Measurements from ENCODE around the gene RAB44. TPM values are rescaled to one million over a fixed set of nuclear protein-coding genes. Genes with fewer than 3 reads are reported as not detected.
"Not testable (repeated sequence)": the region's sequence is repeated elsewhere in the genome, so short reads cannot be mapped to it uniquely, and the experiment has no call there.

The RAB44 gene, protein sequence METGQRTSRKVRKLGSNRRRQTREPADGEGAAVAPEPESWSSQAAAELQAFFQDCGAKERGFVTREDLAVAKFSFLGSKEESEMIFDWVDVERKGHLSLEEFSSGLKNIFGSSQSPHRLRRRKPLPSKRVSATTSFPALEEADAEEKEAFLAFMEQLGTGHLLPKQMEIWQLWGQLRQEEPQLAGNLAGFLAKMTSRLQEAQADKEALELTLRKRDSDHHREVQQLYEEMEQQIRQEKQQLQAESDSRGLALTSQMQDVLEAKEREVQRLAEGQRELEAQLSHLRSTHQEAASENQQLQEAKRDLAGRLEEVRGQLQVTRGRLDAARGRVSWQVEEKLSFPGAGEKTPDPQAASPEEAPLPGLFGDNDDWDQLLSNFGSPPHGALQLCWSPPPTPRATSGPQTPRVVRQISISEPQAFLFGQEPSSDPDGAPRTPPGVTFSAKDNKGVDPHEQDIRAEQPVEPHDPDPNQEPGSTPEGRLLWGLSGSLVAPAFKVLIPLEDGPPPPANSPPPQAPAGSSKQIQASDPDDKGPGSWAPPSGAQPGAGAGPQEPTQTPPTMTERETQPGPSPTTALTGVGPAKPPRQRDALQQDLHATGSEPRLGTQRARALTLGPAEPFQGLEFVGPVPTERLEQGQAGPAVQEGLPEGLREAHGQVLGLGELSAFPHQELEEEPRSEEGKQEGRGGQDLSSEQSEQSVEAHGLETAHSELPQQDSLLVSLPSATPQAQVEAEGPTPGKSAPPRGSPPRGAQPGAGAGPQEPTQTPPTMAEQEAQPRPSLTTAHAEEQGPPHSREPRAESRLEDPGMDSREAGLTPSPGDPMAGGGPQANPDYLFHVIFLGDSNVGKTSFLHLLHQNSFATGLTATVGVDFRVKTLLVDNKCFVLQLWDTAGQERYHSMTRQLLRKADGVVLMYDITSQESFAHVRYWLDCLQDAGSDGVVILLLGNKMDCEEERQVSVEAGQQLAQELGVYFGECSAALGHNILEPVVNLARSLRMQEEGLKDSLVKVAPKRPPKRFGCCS
- total RNA-seq = 0.26 TPM
- polyA plus RNA-seq = 0.68 TPM

DNA sequence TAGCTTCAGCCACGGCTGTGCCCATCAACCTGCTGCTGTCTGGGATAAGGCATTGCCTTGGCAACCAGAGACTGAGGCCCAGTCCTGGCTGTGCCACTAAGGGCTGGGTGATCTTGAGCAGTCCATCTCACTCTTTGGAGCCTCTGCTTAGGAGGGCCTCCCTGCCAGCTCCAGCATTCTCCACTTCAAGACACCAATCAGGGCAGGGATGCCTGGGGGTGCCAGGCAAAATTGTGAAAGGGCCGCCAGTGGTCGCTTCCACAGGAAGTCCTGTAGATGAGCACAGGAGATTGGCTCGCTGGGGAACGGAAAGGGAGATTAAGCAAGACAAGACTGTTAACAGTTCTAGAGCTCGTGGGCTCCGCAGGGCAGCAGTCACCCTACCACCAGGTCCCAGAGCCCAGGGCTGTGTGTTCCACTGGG is at the start of gene RAB44:
Gene RAB44, plus strand, starts transcription at position 346 of the 423 bp plus-strand sequence. CDS start 6,410 bp downstream, outside the sequence.
- Histone ChIP-seq H3K4me3 (ENCODE audit: low read depth, low read length) (no peak within 1 kb of the TSS), H3K27ac (ENCODE audit: low read depth) (no peak within 1 kb of the TSS), H3K36me3 (ENCODE audit: insufficient read depth) (no peaks in the 10 kb centered on the region), H3K4me1 (ENCODE audit: insufficient read depth) (no peaks in the 10 kb centered on the region)
- WGBS = 85% methylated on average over 7 of the region's 7 CpGs
- DNase-seq (ENCODE audit: extremely low spot score) = no peak

DNA sequence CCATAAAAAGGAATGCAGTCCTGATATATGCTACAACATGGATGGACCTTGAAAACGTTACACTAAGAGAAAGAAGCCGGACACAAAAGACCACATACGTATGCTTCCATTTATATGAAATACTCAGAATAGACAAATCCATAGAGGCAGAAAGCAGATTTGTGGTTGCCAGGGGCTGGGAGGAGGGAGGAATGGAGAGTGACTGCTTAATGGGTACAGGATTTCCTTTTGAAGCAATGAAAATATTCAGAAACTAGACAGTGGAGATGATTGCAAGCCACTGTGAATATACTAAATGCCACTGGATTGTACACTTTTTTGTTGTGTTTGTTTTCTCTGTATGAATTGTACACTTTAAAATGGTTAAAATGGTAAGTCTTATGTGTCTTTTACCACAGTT is 48.5 kb upstream of the RAB44 start:
- H3K4me1 ChIP-seq (ENCODE audit: insufficient read depth) = peaks cover 1% of the 10 kb centered on the region
- no peak overlapping the region for H3K4me3 ChIP-seq (ENCODE audit: low read depth, low read length)
- H3K36me3 ChIP-seq (ENCODE audit: insufficient read depth) = no peaks in the 10 kb centered on the region
- no peak for DNase-seq (ENCODE audit: extremely low spot score)
- H3K27ac ChIP-seq (ENCODE audit: low read depth) = no peak overlapping the region
- WGBS = 77% methylated on average over 3 of the region's 3 CpGs

DNA sequence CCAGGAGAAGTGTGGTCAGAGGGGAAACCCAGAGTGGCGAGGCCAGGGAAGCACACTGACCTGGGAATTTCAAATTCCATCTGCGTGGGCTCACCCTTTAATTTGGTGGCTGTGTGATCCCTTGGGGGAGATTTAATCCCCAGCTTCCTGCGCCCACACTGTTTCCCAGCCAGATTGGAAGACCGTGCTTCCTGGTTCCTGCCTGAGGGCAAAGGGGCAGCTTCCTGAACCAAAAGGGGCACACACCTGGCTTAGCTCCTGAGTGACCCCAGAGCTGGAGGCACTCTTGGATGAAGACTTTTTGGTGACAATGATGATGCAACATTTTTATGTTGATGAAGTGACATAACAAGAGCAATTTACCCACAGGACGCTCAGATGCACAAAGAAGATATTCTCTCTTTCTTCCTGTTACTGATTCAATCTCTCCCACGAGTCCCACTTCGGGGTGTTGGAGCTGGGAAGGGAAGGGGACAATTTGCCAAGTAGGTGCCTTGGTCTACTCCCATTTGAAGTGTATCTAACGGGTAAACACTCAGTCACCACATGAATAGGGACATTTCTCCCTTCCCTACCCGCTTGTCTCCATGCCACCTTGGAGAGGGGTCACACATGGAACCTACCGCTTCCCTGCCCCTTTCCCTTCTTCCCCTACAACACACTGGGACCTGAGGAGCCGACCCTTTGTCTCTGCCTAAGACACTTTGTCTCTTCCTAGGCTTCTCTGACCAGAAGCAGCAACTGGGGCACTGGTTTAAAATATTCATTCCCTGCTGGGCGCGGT is 47.7 kb upstream of the RAB44 start:
- no peak for DNase-seq (ENCODE audit: extremely low spot score)
- Histone ChIP-seq H3K36me3 (ENCODE audit: insufficient read depth) (no peaks in the 10 kb centered on the region), H3K4me3 (ENCODE audit: low read depth, low read length) (no peak overlapping the region), H3K27ac (ENCODE audit: low read depth) (no peak overlapping the region), H3K4me1 (ENCODE audit: insufficient read depth) (peaks cover 1% of the 10 kb centered on the region)
- WGBS = 71% methylated on average over 13 of the region's 13 CpGs

DNA sequence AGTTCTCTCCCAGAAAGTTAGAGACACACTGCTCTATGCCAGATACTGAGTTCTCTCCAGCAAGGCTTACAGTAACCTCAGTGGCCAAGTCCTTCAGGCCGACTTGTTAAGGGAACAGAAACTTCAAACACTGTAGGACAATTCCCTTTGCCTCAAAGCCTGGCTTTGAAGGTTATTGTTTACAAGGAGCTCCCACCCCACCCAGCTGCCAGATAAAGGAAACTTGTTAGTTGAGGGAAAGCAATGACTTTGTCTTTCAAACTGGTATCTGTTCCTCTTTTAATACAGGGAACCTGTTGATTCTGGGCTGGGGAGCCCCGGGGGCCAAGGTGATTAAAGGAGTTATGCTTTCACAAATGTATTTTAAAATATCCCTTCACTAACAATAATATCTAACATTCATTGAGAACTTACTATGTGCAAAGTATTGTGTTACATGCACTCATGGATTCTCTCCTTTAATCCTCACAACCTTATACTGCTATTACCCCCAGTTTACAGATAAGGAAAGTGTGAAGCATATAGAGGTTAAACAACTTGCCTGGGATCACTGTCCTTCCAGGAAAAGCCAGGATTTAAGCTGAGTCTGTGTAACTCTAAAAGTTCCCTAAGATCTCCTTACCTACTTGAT is 46.7 kb upstream of the RAB44 start:
- H3K4me1 ChIP-seq (ENCODE audit: insufficient read depth) = peaks cover 1% of the 10 kb centered on the region
- DNase-seq (ENCODE audit: extremely low spot score) = no peak
- H3K27ac ChIP-seq (ENCODE audit: low read depth) = no peak overlapping the region
- no peaks in the 10 kb centered on the region for H3K36me3 ChIP-seq (ENCODE audit: insufficient read depth)
- H3K4me3 ChIP-seq (ENCODE audit: low read depth, low read length) = no peak overlapping the region
- 24% methylated on average over 2 of the region's 2 CpGs for WGBS

DNA sequence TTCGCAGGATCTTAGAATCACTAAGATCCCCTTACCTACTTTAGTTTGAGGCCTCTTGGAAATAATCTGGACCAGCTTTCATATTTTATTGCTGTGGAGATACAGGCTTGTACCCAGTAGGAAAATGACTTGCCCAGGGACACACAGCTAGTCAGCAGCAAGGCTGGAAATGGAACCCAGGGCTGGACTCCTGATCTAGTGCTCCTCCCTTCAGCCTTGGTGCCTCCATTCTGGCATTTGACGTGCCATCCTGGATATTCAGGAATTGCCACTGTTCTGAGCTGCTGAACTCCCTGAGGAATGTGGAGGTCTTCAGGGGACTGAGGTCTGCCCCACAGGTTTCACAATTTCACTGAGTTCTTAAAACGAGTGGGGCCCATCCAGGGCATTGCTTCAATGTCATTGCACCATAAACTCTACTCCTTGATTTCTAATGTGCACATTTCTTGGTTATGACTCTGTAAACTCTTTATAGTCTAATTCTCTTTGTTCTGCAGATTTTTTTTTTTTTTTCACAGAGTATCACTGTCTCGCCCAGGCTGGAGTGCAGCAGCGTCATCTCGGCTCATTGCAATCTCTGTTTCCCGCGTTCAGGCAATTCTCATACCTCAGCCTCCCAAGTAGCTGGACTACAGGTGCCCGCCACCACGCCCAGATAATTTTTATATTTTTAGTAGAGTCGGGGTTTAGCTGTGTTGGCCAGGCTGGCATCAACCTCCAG is 45.8 kb upstream of the RAB44 start:
- WGBS = 95% methylated on average over 11 of the region's 11 CpGs
- no peak for DNase-seq (ENCODE audit: extremely low spot score)
- Histone ChIP-seq H3K4me3 (ENCODE audit: low read depth, low read length) (no peak overlapping the region), H3K27ac (ENCODE audit: low read depth) (no peak overlapping the region), H3K4me1 (ENCODE audit: insufficient read depth) (peaks cover 1% of the 10 kb centered on the region), H3K36me3 (ENCODE audit: insufficient read depth) (no peaks in the 10 kb centered on the region)

DNA sequence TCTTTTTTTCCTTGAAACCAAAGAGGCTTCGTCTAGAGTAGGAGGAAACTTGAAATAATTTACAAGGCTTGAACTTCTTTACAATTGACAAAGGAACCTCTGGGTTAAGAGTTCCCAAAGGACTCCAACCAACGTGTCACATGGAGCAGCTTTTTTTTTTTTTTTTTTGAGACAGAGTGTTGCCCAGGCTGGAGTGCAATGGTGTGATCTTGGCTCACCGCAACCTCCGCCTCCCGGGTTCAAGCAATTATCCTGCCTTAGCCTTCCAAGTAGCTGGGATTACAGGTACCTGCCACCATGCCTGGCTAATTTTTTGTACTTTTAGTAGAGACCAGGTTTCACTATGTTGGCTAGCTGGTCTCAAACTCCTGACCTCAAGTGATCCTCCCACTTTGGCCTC is 43.2 kb upstream of the RAB44 start:
- 72% methylated on average over 5 of the region's 5 CpGs for WGBS
- not testable (repeated sequence) for H3K36me3 ChIP-seq (ENCODE audit: insufficient read depth); DNase-seq (ENCODE audit: extremely low spot score); H3K4me3 ChIP-seq (ENCODE audit: low read depth, low read length); H3K27ac ChIP-seq (ENCODE audit: low read depth); H3K4me1 ChIP-seq (ENCODE audit: insufficient read depth)

DNA sequence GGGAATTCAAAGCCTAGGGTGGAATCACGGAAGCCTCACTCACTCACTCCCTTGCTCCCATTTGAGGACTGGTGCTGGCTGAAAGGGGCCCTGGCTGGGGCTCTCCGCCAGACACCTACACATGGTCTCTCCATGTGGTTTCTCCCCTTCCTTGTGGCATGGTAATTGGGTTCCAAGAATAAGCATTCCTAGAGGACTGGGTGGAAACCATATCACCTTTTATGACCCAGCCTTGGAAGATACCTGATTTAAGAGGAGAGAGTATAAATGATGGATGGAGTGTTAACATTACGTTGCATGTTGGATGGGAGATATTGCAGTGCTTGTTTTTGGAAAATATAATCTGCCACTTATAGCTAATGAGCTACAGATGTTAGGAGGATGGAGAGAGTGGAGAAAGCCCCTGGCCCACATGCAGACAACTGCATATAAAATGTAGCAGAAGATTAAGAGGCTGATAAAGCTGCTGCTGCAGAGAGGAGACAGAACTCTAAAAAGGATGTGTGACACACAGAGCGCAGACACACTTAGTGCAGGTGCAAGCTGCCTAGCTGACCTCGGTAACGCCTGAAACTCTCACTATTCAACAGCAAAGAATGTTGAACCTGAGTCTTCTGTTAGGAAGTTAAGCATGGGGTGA is 42.4 kb upstream of the RAB44 start:
- 46% methylated on average over 6 of the region's 6 CpGs for WGBS

DNA sequence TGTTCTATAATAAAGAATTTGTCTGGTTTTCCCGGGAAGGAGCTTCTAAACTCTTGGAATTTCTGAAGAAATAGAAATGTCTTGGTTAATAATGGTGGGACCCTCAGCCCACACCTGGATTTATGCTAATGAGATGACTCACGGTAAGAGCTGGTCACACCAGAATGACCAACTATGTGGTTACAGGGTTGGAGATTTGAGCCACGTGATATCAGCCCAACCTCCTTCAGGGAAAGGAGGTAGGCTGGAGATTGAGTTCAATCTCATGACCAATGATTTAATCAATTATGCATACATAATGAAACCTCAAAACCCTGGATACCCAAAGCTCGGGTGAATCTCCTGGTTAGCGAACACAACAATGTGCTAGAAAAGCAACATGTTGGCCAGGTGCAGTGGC is 41.2 kb upstream of the RAB44 start:
- Histone ChIP-seq H3K4me3 (ENCODE audit: low read depth, low read length) (no peak overlapping the region), H3K36me3 (ENCODE audit: insufficient read depth) (no peaks in the 10 kb centered on the region), H3K27ac (ENCODE audit: low read depth) (no peak overlapping the region), H3K4me1 (ENCODE audit: insufficient read depth) (no peaks in the 10 kb centered on the region)
- WGBS = 84% methylated on average over 5 of the region's 5 CpGs
- no peak for DNase-seq (ENCODE audit: extremely low spot score)

More for the DNA sequence above, 42.4 kb upstream of the RAB44 start:
- Histone ChIP-seq H3K36me3 (ENCODE audit: insufficient read depth) (no peaks in the 10 kb centered on the region), H3K4me3 (ENCODE audit: low read depth, low read length) (no peak overlapping the region), H3K4me1 (ENCODE audit: insufficient read depth) (peaks cover 1% of the 10 kb centered on the region), H3K27ac (ENCODE audit: low read depth) (no peak overlapping the region)
- no peak for DNase-seq (ENCODE audit: extremely low spot score)

DNA sequence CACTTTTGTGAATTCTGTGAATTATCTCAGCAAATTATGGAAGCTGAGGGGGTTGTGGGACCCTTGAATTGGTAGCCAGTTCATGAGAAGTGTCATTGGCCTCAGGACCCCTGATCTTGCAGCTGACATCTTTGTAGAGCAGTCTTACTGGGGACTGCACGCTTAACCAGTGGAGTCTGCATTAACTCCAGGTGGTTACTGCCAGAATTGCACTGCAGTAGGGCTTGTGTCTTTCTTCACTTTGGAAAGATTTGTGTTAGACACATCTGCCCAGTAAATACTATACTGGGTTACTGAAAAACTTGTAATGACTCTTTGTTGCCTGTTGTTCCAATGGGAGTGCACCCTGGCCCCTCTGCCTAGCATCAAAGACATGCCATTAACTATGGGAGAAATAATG is 40.4 kb upstream of the RAB44 start:
- DNase-seq (ENCODE audit: extremely low spot score) = no peak
- Histone ChIP-seq H3K36me3 (ENCODE audit: insufficient read depth) (no peaks in the 10 kb centered on the region), H3K4me1 (ENCODE audit: insufficient read depth) (no peaks in the 10 kb centered on the region), H3K27ac (ENCODE audit: low read depth) (no peak overlapping the region), H3K4me3 (ENCODE audit: low read depth, low read length) (no peak overlapping the region)
- 75% methylated on average over 1 of the region's 1 CpG for WGBS

DNA sequence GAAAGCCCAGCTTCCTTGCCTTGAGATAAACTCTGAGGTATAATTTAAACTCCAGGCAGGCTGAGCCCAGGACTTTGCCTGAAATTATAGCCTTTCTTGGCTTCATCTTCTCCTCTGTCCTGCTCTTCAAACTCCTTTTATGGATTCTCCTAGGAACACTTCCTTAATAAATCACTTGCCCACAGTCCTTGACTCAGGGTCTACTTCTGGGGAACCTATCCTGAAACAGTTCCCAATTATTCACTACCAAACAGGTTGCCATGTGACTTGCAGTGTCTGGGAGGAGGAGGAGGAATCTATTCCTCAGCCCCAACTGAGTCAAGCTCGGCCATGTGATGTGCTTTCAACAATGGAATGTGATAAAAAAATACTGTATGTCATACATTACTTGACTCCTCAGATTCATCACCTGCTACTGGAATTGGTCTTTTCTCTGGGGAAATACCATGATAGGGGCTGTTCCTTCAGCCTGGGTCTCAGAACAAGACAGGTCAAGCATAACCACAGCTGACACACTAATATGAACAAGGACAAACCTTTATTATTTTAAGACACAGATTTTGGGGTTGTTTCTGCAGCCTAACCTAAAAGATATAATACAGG is 39.6 kb upstream of the RAB44 start:
- 41% methylated on average over 1 of the region's 1 CpG for WGBS
- Histone ChIP-seq H3K27ac (ENCODE audit: low read depth) (no peak overlapping the region), H3K36me3 (ENCODE audit: insufficient read depth) (no peaks in the 10 kb centered on the region), H3K4me1 (ENCODE audit: insufficient read depth) (no peaks in the 10 kb centered on the region), H3K4me3 (ENCODE audit: low read depth, low read length) (no peak overlapping the region)
- DNase-seq (ENCODE audit: extremely low spot score) = no peak

DNA sequence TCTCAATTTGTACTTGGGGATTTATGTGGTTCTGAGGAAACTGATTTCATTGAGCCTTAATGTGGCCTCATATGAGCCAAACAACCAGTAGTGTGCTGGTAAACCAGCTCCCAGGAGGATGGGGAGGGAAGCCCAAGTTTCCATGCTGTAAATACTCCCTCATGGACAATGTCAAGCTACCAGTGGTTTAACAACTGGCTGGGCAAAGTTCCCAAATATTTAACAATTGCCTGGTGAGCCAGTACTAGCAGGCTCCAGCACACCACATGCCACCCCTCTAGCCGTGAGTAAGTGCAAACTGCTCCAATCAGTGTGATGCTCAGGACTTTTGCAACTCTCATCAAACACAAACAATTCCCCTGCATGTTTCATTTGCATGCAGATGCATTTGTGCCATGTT is 38.4 kb upstream of the RAB44 start:
- Histone ChIP-seq H3K27ac (ENCODE audit: low read depth) (no peak overlapping the region), H3K4me1 (ENCODE audit: insufficient read depth) (no peaks in the 10 kb centered on the region), H3K4me3 (ENCODE audit: low read depth, low read length) (no peak overlapping the region), H3K36me3 (ENCODE audit: insufficient read depth) (no peaks in the 10 kb centered on the region)
- WGBS = 42% methylated on average over 1 of the region's 1 CpG
- no peak for DNase-seq (ENCODE audit: extremely low spot score)

Data from urinary bladder (tissue), 4 donors.